T1000 (cell line): ENCODE data around the gene CIDEA.
A peak's percentile ranks its signal among the peaks of the same experiment; 100 is the strongest.

Experiments
- DNase-seq: peaks from one replicate; lab custom pipeline; 2025; ENCODE audit warnings: mixed read lengths; lab: John Stamatoyannopoulos, UW

The CIDEA gene

GRCh38 chr18:12301263-12302005 is 47.3 kb downstream of the CIDEA start:
- no peak for DNase-seq

GRCh38 chr18:12302391-12303147 is 48.4 kb downstream of the CIDEA start:
- no peak for DNase-seq

DNA sequence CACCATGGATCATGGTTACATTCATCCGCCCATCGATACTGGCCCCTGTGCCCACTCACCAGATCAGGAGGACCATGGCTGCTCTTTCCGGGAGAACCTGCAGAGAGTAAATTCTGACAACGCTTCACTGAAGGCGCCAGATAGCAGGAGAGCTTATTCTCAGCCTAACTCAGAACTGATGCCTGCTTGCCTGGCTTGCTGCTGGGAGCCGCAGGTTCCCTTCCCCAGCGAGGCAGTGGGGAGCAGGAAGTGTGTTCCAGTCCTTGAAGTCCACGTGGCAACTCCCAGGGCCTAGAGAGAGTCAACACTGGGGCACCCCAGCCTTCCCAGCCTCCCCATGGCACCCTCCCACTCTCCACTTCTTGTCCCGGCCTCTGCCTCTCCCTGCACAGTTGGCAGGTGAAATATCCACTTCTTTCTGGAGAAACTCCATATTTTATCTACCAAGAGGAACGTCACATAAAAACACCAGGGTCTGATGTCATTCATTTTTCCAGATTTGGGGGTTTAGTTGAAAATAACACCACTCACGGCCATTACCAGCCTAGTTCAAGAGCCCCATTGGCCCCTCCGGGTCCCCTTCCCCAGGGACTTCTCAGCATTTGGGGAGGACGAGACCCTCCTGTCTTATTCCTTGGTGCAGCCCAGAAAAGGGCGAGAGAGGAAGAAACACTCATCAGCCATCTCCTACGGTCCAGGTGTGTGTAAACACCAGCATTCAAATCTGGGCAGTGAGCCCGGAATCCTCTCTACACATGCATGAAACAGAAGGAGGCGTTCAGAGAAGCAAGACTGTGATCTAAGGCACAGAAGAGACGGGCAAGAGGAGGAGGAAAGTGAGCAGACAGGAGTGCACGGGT is 50.4 kb downstream of the CIDEA start:
- DNase-seq, result no peak

GRCh38 chr18:12305211-12305610 is 51.0 kb downstream of the CIDEA start:
- DNase-seq, result no peak

- DNase-seq, result no peak
Measured at GRCh38 chr18:12305930-12306629, 51.9 kb downstream of the CIDEA start.

DNA sequence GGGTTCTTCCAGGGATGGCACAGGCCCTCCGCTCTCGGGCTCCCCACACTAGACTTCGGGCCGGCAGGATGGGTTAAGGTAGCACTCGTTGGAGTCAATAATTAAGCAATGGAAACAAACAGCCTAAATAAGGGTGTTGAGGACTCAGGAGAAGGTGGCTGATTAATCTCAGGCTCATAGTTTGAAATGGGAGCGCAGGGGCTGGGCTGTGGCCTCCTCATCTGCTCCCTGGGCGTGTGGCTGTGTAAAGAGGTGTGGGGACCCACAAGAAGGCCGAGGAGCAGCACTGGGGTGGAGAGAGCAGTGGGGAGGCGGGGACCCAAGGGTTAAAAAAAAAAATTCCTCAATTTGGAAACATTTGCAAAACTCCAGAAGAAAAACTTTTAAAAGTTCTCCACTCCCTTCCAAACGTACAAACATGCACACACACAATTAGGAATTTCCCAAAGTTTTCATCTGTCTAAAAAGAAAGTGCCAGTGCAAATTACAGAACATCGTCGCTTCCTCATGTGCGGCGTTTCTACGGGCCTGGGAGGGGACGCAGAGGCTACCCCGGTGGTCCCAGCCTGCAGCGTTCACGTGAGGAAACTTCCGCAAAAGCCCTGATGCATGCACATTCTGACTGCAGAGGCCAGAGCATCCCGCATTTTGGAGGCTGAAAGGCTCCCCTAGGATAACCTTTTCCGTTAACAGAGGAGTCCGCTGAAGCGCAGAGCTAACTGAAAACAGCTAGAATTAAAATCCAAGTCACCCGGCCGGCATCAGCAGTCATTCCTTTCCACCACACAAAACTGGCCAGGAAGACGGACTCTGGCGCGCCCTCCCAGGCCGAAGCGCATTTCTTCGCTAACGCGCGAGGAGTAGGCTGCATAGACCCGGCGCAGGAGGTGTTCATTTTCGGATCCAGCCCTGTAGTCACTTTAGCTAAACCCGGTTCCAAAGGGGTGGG is 52.9 kb downstream of the CIDEA start:
- DNase-seq, result no peak

DNA sequence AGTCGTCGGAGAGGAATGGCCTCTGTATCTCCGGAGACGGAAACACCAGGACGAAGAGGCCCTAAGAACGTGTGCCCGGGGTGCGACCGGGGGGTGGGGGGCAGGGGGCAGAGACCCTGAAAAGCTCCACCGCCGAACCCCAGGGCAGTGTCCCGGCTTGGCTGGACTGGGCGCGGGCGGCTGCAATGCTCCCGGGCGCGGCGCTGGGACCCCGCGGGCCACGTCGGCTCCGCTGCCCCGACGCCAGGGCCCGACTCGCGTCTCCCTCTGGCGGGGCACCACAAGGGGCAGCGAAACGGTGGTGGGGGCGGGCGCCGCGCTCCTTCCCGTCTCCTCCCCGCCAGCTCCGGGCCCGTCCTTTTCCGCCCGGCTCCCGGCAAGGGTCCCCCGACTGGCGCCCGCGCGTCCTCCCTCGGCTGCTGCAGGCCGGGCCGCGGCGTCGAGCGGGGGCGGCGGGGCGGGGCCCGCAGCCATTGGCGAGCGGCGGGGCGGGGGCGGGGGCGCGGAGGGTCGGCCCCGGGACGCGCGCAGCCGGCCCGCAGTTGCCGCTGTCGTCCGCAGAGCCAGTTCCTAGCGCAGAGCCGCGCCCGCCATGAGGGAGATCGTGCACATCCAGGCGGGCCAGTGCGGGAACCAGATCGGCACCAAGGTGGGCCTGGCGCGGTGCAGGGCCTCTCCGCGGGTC is 53.7 kb downstream of the CIDEA start, which contains the start of gene TUBB6:
Gene TUBB6 (plus strand): TSS at position 541 of the 685 bp plus-strand sequence. CDS start 52 bp downstream, at position 593.
- peak; percentile 28 for DNase-seq

DNA sequence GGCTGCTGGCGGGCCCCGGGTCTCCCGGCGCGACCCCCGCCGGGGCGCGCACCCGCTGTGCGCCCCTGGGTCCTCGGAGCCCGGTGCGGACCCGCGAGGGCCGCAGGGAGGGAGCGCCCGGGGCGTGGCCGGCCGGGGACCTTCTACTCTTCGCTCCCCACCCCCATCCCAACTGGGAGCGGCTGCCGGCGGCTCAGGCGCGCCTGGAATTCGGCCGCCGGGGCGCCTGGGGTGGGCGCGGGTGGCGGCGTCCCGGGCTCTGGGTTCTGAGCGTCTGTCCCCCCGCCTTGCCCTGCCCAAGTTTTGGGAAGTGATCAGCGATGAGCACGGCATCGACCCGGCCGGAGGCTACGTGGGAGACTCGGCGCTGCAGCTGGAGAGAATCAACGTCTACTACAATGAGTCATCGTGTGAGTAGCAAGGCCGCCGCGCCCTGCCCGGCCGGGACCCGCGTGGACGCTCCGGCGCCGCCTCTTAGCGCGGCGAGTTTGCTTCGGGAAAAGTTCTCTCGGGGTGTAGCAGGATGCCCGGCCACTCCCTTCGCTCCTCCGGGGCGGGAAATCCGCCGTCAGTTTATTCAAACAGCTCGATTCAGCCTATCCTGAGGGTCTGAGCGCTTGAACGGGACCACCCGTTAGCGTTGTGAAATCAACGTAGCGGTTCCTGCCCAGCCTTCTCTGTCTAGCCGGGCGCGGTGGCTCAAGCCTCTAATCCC is 54.4 kb downstream of the CIDEA start:
- DNase-seq, result peak; percentile 70

DNA sequence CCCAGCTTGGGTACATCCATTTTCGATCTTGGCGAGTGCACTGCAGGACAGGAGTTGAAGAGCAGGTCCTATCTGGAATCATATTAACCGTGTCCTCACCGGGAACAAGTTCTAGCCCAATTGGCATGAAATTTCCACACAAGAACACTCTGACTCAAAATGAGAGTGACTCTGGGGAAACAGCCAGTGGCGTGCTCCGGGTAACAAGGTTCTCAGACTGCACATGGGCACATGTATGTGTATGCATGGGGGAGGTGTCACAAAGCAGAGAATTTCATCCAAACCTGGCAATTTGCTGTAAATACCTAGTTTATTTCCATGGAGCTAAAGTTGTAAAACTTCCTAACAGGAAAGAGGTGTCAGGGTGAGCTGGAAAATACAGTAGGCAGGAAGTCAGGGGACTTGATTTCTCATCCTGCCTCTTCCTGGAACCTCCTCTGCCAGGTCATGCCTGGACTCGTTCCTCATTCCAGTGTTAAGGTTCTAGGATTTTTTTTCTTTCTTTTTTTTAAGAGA is 55.6 kb downstream of the CIDEA start:
- DNase-seq, result no peak

GRCh38 chr18:12310762-12311161 is 56.6 kb downstream of the CIDEA start:
- DNase-seq, result no peak

DNA sequence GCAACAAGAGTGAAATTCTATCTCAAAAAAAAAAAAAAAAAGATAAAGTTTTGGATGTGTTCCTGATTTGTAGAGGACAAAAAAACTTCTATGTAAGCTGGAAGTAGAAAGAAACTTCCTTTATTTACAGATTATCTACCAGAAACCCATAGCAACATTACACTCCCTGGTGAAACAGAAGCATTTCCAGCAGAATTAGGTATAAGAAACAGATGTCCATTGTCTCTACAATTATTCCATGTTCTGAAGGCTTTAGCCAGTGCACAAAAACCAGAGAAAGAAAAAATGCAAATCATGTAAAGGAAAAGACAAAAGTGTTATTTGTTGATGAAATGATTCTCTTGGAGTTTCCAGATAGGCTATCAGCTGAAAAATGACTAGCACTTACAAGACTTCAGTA is 58.8 kb downstream of the CIDEA start:
- no peak for DNase-seq

DNA sequence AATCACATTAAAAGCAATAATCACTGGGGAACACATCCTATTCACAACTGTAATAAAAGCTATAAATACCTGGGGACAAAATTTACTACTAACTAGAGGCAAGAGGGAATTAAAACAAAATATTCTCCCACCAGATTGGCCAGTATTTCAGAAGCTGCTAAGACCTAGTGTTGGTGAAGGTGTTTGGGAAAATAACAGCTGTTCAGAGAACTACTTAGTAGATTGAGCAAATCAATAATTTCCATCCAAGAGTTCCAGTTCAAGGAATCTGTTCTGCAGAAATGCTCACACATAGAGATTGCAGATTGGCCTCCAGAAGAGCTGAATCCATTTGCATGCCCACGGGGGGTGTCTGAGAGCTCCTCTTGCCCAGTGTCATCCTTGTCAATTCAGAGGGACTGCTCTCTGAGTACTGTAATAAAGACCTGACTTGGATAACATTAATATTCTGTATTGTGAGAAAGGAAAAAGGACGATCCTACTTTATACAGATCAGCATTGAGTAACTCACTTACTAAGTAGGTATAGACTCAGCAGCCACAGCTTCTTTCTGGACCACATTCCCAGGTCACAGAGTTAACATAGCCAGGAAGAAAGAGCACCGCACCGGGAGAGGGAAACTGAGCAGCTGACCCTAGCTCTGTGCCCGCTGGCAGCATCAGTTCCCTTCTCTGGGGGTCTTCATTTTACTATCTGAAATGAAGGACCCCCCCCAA is 59.5 kb downstream of the CIDEA start:
- DNase-seq, result no peak

DNA sequence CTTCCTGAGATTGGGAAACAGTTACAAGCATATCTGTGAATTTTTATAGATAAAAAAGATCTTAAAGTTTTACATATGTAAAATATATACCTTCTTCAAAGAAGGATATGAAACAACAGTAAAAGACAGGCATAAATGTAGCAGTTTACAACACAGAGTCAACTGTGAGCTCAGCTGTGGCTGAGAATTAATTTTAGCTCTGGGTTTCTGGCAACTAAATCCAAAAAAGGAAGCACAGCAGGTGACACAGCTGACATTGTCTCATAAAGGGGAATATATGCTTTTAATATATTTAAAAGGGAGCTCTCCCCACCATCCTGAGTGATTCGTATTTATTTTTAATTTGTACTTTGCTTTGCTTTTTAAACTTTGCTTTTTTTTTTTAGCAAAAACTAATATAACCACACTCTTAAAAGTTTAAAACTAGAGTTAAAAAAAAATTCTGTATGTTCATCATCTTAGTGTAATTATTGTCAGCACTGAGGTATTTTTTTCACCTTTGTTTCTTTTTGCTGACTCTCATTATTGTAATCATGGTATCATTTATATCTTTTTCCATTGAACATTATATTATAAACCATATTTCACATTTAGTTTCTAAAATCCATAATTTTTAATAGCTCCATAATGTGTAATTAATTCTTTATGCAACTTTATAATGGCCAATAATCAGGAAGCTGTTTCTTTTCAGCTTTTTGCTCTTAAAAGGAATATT is 60.6 kb downstream of the CIDEA start:
- DNase-seq, result no peak

DNA sequence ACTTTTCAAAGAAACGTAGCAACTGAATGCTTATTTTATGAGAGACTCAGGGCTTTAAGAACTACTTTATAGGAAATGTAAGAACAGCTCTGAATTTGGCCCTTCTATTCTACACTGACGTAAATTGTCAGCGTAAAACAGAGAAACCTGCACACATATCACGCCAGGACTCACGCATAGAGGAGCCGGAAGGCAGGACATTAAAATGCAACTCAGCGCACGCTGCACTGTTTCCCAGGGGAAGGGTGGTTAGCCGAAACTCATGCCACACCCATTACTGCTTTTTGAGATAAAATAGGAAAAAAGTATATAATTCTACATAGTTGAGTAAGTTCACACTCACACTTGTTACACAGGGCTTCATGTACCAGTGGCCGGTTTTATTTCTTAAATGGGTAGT is 61.3 kb downstream of the CIDEA start:
- DNase-seq, result no peak

DNA sequence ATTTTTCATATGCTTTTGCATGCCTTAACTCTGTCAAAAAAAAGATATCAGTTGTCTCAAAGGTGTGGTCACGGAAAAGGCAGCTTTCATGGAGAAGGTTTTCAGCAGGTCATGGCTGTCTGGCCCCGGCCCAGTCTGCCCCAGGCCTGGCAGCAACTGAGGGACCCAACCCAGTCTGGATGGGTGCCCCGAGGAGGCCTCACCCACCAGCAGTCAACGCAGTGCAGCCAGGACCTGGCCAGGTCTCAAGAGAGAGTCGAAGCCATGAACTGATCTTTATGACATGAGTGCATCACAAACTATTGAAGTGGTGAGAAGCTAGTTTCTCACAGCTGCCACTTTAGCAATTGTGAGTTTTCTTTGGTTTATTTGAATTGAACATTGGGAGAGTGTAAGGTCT is 61.8 kb downstream of the CIDEA start:
- no peak for DNase-seq

GRCh38 chr18:12317664-12318333 is 63.6 kb downstream of the CIDEA start:
- no peak for DNase-seq

DNA sequence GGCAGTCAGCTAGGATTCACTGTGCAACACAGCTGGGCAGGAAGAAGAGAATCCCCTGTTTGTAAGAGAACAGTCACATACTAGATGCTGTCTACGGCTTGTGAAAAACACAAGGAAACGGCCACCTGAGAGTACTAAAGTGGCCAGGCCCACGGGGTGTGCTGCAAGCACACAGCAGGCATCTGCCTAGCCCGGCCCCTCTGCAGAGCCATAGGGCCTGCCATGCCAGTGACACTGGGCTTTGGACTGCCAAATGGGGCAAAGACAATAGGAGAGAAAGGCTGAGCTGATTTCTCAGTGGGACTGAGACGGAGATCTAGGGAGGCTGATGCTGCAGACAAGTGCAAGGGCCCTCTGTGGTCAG is 64.2 kb downstream of the CIDEA start:
- no peak for DNase-seq
